SK-N-SH (cell line): ENCODE results near the gene CD6.

Experiments
- CHD2 ChIP-seq: fragments of 150-350 bp; IDR thresholded peaks from 2 replicates; pipeline ENCODE4 v1.6.1; 2018; ENCODE audit warnings: low read length; ENCODE audit not compliant: partially characterized antibody
- EP300 ChIP-seq, 2 experiments: IDR thresholded peaks; 2 replicates each; pipeline versions ENCODE4 v1.4.0 to v1.6.1; 2012; ENCODE audit warnings: borderline replicate concordance in 1 of 2, low read depth in 1 of 2, low read length in 1 of 2
- EZH2phosphoT487 ChIP-seq: fragments of 200-600 bp; sonication (generic); IDR thresholded peaks from 2 replicates; pipeline ENCODE4 v1.6.1; 2017; ENCODE audit warnings: low read depth, mixed run types, mild to moderate bottlenecking, antibody characterized with exemption, moderate library complexity, borderline replicate concordance
- GATA2 ChIP-seq: sonication (generic); formaldehyde crosslinking; IDR thresholded peaks from 2 replicates; pipeline ENCODE4 v1.5.0; 2020; ENCODE audit warnings: mild to moderate bottlenecking, missing genetic modification reagents
- RFX5 ChIP-seq: IDR thresholded peaks from 2 replicates; pipeline ENCODE4 v1.6.1; 2012; ENCODE audit warnings: mild to moderate bottlenecking, improper control_type of control experiment, low read length
- SIN3A ChIP-seq: IDR thresholded peaks from 2 replicates; pipeline ENCODE4 v1.6.1; 2012; ENCODE audit warnings: low read depth, mild to moderate bottlenecking, low read length, moderate library complexity, borderline replicate concordance
- SMC3 ChIP-seq: IDR thresholded peaks from 2 replicates; pipeline ENCODE4 v1.6.1; 2012; ENCODE audit warnings: low read depth, low read length, improper control_type of control experiment
- TF ChIP-seq, protein P1 (sequence below): fragments of 200-600 bp; sonication (generic); IDR thresholded peaks from 2 replicates; pipeline ENCODE4 v1.6.1; 2017; ENCODE audit warnings: antibody characterized with exemption, mild to moderate bottlenecking, moderate library complexity
- TF ChIP-seq, protein P2 (sequence below): IDR thresholded peaks from 2 replicates; pipeline ENCODE4 v1.6.1; 2012; ENCODE audit warnings: mild to moderate bottlenecking, low read depth, low read length, moderate library complexity
- TF ChIP-seq, protein P3 (sequence below): fragments of 150-350 bp; IDR thresholded peaks from 2 replicates; pipeline ENCODE4 v1.6.1; 2017; ENCODE audit warnings: antibody characterized with exemption, low read length, low read depth, borderline replicate concordance

DNA sequence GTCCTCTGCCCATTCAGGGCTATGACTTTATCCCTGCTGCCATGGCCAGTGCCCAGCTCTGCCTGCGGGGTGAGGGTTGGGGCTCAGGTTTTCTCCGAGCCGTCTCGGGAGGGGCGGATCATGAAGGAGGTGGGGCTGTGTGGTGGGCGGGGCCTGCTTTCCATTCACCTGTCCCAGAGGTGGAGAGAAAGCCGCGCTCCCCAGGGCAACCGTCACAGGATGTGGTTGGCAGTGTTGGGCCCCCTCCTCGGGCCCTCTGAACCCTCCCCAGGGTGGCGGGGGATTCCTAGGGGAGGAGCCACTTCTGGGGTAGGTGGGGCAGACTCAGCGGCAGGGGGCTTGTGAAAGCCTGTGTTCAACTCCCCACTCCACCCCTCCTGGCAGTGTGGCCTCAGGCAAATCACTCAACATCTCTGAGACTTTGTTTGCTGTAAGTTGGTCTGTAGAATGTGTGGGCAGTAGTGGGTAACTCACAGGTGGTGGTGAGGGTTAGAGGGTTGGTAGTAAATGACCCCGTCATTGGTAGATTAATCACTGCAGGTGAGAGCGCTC, 50.3 kb downstream of the CD6 start:
- no peak for TF ChIP-seq CHD2
- no peak for TF ChIP-seq EZH2phosphoT487
- TF ChIP-seq, protein P1, sequence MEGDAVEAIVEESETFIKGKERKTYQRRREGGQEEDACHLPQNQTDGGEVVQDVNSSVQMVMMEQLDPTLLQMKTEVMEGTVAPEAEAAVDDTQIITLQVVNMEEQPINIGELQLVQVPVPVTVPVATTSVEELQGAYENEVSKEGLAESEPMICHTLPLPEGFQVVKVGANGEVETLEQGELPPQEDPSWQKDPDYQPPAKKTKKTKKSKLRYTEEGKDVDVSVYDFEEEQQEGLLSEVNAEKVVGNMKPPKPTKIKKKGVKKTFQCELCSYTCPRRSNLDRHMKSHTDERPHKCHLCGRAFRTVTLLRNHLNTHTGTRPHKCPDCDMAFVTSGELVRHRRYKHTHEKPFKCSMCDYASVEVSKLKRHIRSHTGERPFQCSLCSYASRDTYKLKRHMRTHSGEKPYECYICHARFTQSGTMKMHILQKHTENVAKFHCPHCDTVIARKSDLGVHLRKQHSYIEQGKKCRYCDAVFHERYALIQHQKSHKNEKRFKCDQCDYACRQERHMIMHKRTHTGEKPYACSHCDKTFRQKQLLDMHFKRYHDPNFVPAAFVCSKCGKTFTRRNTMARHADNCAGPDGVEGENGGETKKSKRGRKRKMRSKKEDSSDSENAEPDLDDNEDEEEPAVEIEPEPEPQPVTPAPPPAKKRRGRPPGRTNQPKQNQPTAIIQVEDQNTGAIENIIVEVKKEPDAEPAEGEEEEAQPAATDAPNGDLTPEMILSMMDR: no peak
- TF ChIP-seq GATA2 (CRISPR knock-in tag): no peak
- TF ChIP-seq SIN3A: no peak
- TF ChIP-seq RFX5: no peak
- no peak for TF ChIP-seq SMC3
- no peak for TF ChIP-seq EP300 (IDR thresholded peaks at IDR 0.05; ENCODE audit: borderline replicate concordance in 1 of 2, low read depth in 1 of 2, low read length in 1 of 2)
- TF ChIP-seq, protein P2, sequence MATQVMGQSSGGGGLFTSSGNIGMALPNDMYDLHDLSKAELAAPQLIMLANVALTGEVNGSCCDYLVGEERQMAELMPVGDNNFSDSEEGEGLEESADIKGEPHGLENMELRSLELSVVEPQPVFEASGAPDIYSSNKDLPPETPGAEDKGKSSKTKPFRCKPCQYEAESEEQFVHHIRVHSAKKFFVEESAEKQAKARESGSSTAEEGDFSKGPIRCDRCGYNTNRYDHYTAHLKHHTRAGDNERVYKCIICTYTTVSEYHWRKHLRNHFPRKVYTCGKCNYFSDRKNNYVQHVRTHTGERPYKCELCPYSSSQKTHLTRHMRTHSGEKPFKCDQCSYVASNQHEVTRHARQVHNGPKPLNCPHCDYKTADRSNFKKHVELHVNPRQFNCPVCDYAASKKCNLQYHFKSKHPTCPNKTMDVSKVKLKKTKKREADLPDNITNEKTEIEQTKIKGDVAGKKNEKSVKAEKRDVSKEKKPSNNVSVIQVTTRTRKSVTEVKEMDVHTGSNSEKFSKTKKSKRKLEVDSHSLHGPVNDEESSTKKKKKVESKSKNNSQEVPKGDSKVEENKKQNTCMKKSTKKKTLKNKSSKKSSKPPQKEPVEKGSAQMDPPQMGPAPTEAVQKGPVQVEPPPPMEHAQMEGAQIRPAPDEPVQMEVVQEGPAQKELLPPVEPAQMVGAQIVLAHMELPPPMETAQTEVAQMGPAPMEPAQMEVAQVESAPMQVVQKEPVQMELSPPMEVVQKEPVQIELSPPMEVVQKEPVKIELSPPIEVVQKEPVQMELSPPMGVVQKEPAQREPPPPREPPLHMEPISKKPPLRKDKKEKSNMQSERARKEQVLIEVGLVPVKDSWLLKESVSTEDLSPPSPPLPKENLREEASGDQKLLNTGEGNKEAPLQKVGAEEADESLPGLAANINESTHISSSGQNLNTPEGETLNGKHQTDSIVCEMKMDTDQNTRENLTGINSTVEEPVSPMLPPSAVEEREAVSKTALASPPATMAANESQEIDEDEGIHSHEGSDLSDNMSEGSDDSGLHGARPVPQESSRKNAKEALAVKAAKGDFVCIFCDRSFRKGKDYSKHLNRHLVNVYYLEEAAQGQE: no peak
- TF ChIP-seq, protein P3, sequence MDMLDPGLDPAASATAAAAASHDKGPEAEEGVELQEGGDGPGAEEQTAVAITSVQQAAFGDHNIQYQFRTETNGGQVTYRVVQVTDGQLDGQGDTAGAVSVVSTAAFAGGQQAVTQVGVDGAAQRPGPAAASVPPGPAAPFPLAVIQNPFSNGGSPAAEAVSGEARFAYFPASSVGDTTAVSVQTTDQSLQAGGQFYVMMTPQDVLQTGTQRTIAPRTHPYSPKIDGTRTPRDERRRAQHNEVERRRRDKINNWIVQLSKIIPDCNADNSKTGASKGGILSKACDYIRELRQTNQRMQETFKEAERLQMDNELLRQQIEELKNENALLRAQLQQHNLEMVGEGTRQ: no peak
